Effector memory CD8-positive, alpha-beta T cell (primary cell): ENCODE results near the gene TMTC1.

Source experiments
- ATAC-seq: fragments of 150-1000 bp; cut with Tn5 transposase; replicated peaks from 2 replicates; pipeline ENCODE4 v1.10.0; 2021; ENCODE audit warnings: mild to moderate bottlenecking, moderate library complexity
- DNase-seq, 3 experiments: peaks; one replicate each; pipeline ENCODE4 v3.0.0; 2021
- H3K27ac Mint-ChIP-seq, 2 donors: one replicate each; pipeline ENCODE4 v1.8.0; 2022; ENCODE audit warnings: mild to moderate bottlenecking in 2 of 2, mixed read lengths in 2 of 2, moderate library complexity in 2 of 2
- H3K27me3 Mint-ChIP-seq, 2 donors: one replicate each; pipeline ENCODE4 v1.8.0; 2022; ENCODE audit warnings: mixed read lengths in 2 of 2
- H3K36me3 Mint-ChIP-seq: one replicate; pipeline ENCODE4 v1.8.0; 2022; ENCODE audit warnings: mild to moderate bottlenecking, moderate library complexity, mixed read lengths; ENCODE audit not compliant: insufficient read depth
- H3K4me1 Mint-ChIP-seq, 2 donors: one replicate each; pipeline ENCODE4 v1.8.0; 2022; ENCODE audit warnings: low read depth in 2 of 2, mixed read lengths in 2 of 2
- H3K4me3 Mint-ChIP-seq, 2 donors: one replicate each; pipeline ENCODE4 v1.8.0; 2022; ENCODE audit warnings: mild to moderate bottlenecking in 2 of 2, mixed read lengths in 2 of 2, moderate library complexity in 2 of 2
- H3K9me3 Mint-ChIP-seq, 2 donors: one replicate each; pipeline ENCODE4 v1.8.0; 2022; ENCODE audit warnings: mixed read lengths in 2 of 2

TMTC1 gene

GRCh38 chr12:29768372-29768771 is 15.4 kb downstream of the TMTC1 start:
- H3K36me3 Mint-ChIP-seq: no peaks in the 10 kb centered on the region
- no peak overlapping the region for H3K4me3 Mint-ChIP-seq
- ATAC-seq (no peak), DNase-seq (no peak)
- H3K27me3 Mint-ChIP-seq: no peaks in the 10 kb centered on the region
- no peaks in the 10 kb centered on the region for H3K4me1 Mint-ChIP-seq
- no peak overlapping the region for H3K27ac Mint-ChIP-seq
- H3K9me3 Mint-ChIP-seq: no peaks in the 10 kb centered on the region

- H3K27me3 Mint-ChIP-seq: no peaks in the 10 kb centered on the region
- H3K4me3 Mint-ChIP-seq: no peak overlapping the region
- H3K9me3 Mint-ChIP-seq: no peaks in the 10 kb centered on the region
- ATAC-seq (no peak), DNase-seq (no peak)
- no peak overlapping the region for H3K27ac Mint-ChIP-seq
- H3K4me1 Mint-ChIP-seq: no peaks in the 10 kb centered on the region
- H3K36me3 Mint-ChIP-seq: no peaks in the 10 kb centered on the region
Observed at GRCh38 chr12:29763301-29763683, 20.4 kb downstream of the TMTC1 start.

DNA sequence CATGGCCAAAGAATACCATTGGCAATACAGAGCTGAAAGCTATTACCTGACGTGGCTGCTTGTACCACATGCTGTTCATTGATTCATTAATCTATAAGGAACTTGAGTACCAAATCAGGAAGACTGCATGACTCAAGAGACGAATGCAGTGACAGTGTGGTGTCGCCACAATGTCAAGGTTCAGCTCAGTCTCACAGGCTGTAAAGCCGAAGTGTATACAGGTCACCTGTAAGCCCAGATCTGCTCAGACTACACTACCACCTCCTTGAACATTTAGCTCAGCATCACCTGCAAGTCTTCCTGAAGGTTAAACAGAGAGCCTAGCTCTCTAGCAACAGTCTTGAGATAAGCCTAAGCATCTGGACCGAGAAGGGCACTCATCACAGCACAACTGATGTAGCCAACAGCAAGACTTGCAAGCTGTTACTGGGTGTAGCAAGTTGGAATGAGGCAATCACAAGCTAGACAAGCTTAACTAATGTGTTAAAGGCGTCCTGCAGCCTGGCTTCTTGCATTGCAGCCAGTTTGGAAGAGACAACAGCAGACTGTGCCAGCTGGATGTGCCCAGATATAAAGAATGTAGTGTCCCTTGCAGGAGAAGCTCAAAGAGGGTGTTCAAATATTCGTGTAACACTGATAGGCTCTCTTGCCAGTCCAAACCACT is 21.0 kb downstream of the TMTC1 start:
- ATAC-seq: no peak
- Mint-ChIP-seq H3K27ac (no peak overlapping the region), H3K27me3 (no peaks in the 10 kb centered on the region), H3K4me1 (no peaks in the 10 kb centered on the region), H3K4me3 (no peak overlapping the region), H3K36me3 (no peaks in the 10 kb centered on the region), H3K9me3 (no peaks in the 10 kb centered on the region)
- no peak for DNase-seq

DNA sequence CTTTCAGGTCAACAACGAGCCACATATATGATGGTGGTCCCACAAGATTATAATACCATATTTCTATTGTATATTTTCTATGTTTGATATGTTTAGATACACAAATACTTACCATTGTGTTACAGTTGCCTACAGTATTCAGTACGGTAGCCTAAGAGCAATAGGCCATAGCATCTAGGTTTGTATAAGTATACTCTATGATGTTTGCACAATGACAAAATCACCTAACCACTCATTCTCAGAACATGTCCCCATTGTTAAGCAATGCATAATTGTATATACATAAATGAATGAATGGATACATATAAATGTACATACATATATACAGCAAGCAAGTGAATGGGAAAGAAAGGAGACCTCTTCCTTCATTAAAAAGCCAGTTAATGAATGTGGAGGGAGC is 23.8 kb downstream of the TMTC1 start:
- DNase-seq (no peak), ATAC-seq (no peak)
- no peak overlapping the region for H3K4me3 Mint-ChIP-seq
- H3K27ac Mint-ChIP-seq: no peak overlapping the region
- H3K27me3 Mint-ChIP-seq: no peaks in the 10 kb centered on the region
- no peaks in the 10 kb centered on the region for H3K9me3 Mint-ChIP-seq
- no peaks in the 10 kb centered on the region for H3K4me1 Mint-ChIP-seq
- no peaks in the 10 kb centered on the region for H3K36me3 Mint-ChIP-seq

DNA sequence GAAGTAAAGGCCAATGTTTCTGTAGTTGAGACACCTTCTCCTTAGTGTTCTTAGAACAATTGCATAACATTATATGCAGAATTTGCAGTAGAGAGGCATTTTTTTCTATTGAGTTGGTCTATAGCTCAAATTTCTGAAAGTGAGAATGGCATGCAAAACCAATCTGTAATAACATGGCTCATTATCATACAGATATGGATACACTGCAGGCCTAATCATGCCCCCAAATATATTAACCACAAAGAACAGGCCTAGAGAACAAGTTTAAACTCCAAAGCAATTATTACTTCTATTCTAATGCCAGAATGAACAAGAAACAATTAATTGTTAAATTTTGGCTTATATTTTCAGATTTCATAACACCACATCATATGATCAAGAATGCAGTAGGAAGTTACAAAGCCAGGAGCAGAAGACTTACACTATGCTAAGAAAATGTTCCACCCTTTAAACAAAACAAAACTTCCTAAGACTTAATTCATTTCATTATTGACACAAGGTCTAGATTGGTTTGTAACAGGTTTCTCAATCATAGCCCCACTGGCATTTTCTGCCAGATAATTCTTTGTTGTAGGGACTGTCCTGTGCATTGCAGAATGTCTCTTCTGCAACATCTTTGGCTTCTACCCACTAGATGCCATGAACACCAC is 26.9 kb downstream of the TMTC1 start:
- Mint-ChIP-seq H3K27ac (no peak overlapping the region), H3K27me3 (no peaks in the 10 kb centered on the region), H3K4me3 (no peak overlapping the region), H3K4me1 (no peaks in the 10 kb centered on the region), H3K9me3 (no peaks in the 10 kb centered on the region), H3K36me3 (no peaks in the 10 kb centered on the region)
- ATAC-seq (no peak), DNase-seq (no peak)

DNA sequence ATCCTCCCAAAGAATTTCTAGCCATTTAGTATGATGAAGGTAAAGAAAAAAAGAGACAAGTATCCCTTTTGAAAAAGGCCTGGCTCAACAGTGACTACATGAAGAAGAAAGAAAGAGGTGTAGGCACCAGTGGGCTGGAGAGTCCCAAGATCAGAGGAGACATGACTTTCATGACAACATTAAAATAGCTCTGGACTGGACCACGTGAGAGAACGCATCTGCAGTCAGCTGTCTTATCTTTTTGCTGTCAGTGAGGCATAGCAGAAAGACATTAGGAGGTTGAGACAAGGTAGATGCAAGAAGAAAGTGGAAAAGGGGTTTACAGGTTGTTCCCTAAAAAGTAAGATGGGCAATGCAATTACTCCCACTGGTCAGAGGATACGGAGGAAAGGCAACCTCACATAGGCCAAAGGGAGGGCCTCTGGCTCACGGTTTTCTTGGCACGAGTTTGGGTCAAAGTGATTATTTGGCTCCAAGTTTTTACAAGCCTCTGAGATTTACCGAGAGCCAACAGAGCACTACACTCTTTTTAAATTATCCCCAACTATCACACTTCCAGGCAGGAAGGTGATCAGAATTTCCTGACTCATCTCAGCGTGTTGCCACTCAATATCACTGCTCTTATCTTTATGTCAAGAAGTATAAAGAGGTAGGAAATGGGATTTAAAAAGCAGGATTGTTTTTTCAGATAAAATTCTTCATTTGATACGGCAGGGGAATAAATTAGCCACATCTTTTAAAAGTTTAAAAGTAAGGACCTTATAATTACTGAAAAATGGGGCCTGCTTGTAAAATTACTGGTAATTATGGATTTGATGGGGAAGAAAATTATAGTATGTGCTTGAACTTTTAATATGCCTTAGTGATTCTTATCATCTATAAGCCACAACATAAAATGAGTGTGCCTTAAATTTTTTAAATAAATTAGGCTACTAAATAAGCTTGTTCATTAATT is 29.2 kb downstream of the TMTC1 start:
- Mint-ChIP-seq H3K4me3 (no peak overlapping the region), H3K4me1 (no peaks in the 10 kb centered on the region), H3K9me3 (no peaks in the 10 kb centered on the region), H3K27ac (no peak overlapping the region), H3K36me3 (no peaks in the 10 kb centered on the region), H3K27me3 (no peaks in the 10 kb centered on the region)
- no peak for ATAC-seq
- DNase-seq: no peak

DNA sequence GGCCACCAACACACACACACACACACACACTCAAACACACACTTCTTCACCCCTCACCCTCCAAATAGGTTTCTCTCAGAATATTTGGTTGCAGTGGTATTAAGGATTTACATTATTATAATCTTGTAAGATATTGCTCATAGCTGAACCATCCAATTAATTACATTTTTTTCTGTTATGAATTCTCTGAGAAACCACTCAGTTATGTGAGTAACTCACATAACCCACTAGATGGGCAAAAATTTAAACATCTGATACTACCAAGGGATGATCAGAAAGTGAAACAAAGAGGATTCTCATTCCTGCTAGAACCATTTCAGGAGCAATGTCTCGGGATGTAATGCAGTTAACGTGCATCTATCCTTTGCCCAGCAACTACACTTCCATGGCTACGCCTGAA is 31.6 kb downstream of the TMTC1 start:
- Mint-ChIP-seq H3K4me3 (no peak overlapping the region), H3K36me3 (no peaks in the 10 kb centered on the region), H3K4me1 (no peaks in the 10 kb centered on the region), H3K27ac (no peak overlapping the region), H3K27me3 (no peaks in the 10 kb centered on the region), H3K9me3 (no peaks in the 10 kb centered on the region)
- ATAC-seq (no peak), DNase-seq (no peak)

GRCh38 chr12:29751676-29752075 is 32.1 kb downstream of the TMTC1 start:
- Mint-ChIP-seq H3K27ac (no peak overlapping the region), H3K9me3 (no peaks in the 10 kb centered on the region), H3K4me3 (no peak overlapping the region), H3K4me1 (no peaks in the 10 kb centered on the region), H3K36me3 (no peaks in the 10 kb centered on the region), H3K27me3 (no peaks in the 10 kb centered on the region)
- no peak for ATAC-seq
- no peak for DNase-seq

DNA sequence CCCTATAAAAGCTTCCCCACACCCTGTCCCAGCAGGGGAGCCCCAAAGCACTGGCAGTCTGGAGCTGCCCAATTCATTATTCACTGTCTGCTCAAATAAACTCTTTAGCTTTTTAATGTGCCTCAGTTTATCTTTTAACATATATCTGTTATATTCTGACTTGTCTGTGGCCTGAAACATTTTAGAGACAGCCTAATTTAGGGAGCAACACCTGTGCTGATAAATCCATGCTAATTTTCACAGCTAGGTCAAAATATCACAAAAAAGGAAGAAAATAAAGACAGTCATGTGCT is 32.9 kb downstream of the TMTC1 start:
- H3K27me3 Mint-ChIP-seq: no peaks in the 10 kb centered on the region
- no peaks in the 10 kb centered on the region for H3K9me3 Mint-ChIP-seq
- no peak overlapping the region for H3K4me3 Mint-ChIP-seq
- H3K4me1 Mint-ChIP-seq: no peaks in the 10 kb centered on the region
- ATAC-seq (no peak), DNase-seq (no peak)
- no peak overlapping the region for H3K27ac Mint-ChIP-seq
- no peaks in the 10 kb centered on the region for H3K36me3 Mint-ChIP-seq

DNA sequence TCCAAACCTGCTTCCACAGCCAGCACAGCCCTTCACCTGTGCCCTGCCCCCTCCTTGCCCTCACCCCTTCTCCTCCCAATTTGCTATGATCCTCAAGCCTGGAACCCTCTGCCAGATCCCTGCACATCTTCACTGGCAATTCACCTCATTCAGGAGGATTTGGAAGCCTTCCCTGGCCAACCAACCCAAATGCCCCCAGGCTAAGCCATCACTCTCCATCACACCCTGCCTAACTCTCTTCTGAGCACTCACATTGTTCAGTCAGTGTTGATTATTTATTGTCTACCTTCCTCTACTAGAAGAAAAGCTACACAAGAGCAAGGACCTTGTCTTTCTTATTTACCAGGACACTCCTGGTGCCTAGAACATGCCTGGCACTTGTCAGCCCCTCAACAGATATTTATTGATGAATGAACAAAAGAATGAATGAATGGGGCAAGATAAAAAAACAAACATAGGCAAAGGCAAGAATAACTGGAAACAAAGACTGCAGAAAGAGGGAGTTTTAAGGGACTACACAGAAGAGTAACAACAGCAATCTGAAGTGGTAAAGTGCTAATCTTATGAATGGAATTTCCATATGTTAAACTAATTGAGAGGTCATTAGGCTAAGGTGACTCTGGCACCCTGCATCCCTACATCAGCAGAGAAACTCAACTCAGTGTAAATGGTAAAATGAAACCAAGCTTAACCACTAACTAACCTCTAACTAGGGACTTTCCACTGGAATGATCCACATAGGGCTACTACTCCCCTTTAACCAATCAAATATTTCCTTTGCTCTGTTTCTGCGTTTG is 33.4 kb downstream of the TMTC1 start:
- Mint-ChIP-seq H3K4me1 (no peaks in the 10 kb centered on the region), H3K27me3 (no peaks in the 10 kb centered on the region), H3K36me3 (no peaks in the 10 kb centered on the region), H3K27ac (no peak overlapping the region), H3K4me3 (no peak overlapping the region), H3K9me3 (no peaks in the 10 kb centered on the region)
- ATAC-seq: no peak
- no peak for DNase-seq

GRCh38 chr12:29744365-29744764 is 39.4 kb downstream of the TMTC1 start:
- Mint-ChIP-seq H3K9me3 (no peaks in the 10 kb centered on the region), H3K27me3 (no peaks in the 10 kb centered on the region), H3K4me1 (no peaks in the 10 kb centered on the region), H3K27ac (no peak overlapping the region), H3K4me3 (no peak overlapping the region), H3K36me3 (no peaks in the 10 kb centered on the region)
- ATAC-seq: no peak
- no peak for DNase-seq

DNA sequence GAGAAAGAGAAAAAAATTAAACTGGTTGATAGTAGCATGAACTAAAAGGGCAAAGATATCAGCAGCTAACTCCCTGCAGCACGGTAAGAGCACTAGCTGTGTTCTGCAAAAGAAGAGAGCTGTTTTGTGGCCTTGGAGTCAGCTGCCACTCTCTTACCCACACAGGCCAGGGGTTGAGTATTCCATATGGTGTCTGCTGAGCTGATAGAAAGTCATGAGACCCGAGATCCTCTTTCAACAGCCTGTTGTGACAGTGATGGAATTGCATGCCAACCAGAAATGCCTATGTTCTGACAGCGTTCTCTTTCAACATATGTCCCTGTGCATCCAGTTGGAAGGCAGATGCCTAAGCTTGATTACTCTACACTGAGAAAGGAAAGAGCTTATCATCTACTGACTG is 39.9 kb downstream of the TMTC1 start:
- no peak overlapping the region for H3K27ac Mint-ChIP-seq
- H3K36me3 Mint-ChIP-seq: no peaks in the 10 kb centered on the region
- no peak for DNase-seq
- no peak for ATAC-seq
- H3K9me3 Mint-ChIP-seq: no peaks in the 10 kb centered on the region
- H3K4me3 Mint-ChIP-seq: no peak overlapping the region
- H3K4me1 Mint-ChIP-seq: no peaks in the 10 kb centered on the region
- H3K27me3 Mint-ChIP-seq: no peaks in the 10 kb centered on the region

DNA sequence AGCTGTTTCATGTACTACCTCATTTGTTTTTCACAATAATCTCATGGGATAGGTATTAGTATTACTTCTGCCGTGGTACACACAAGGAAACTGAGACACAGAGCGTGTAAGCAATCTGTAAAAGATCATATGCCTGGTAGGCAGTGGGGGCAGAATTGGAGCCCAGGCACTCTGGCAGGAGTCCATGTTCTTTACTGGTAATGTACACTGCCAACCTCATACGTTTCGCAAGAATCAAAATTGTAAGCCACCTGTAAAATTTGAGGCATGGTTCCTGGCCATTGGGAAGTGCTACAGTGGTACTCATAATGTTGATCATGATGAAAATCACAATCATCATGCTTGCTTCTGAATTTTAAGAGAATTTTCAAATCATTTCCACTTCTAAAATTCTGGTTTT is 40.7 kb downstream of the TMTC1 start:
- no peak for ATAC-seq
- no peak for DNase-seq
- Mint-ChIP-seq H3K27me3 (no peaks in the 10 kb centered on the region), H3K9me3 (no peaks in the 10 kb centered on the region), H3K27ac (no peak overlapping the region), H3K4me3 (no peak overlapping the region), H3K4me1 (no peaks in the 10 kb centered on the region), H3K36me3 (no peaks in the 10 kb centered on the region)
